Transverse colon (tissue), 4 donors: ENCODE measurements around the gene PGRMC1. TPM values are rescaled to one million over a fixed set of nuclear protein-coding genes. Genes with fewer than 3 reads are reported as not detected.
A peak's percentile ranks its signal among the peaks of the same experiment; 100 is the strongest.

Source experiments
- DNase-seq: peaks from one replicate; pipeline ENCODE4 v3.0.0-alpha.2; 2019
- H3K27ac ChIP-seq, 4 donors: fragments of 200-600 bp; sonication (generic); 2 replicates each; pipeline ENCODE4 v1.5.1; 2016 to 2018; ENCODE audit warnings: inconsistent platforms in 4 of 4
- H3K27me3 ChIP-seq: fragments of 200-600 bp; sonication (generic); 2 replicates; pipeline ENCODE4 v1.5.1; 2017; ENCODE audit warnings: inconsistent platforms
- H3K36me3 ChIP-seq, 4 donors: fragments of 200-600 bp; sonication (generic); 2 replicates each; pipeline ENCODE4 v1.5.1; 2017 to 2019; ENCODE audit warnings: inconsistent platforms in 4 of 4
- H3K4me1 ChIP-seq, 4 donors: fragments of 200-600 bp; sonication (generic); 2 replicates each; pipeline ENCODE4 v1.5.1; 2017 to 2020; ENCODE audit warnings: inconsistent platforms in 4 of 4
- H3K4me3 ChIP-seq, 4 donors: fragments of 200-600 bp; sonication (generic); 1 replicate in 1 of 4; 2 replicates in 3 of 4; pipeline versions ENCODE4 v1.5.1 to v1.6.1; 2017 to 2019; ENCODE audit warnings: inconsistent platforms in 4 of 4
- H3K9me3 ChIP-seq, 2 donors: fragments of 200-600 bp; sonication (generic); 2 replicates each; pipeline ENCODE4 v1.5.1; 2017 to 2019; ENCODE audit warnings: inconsistent platforms in 2 of 2
- EP300 ChIP-seq: sonication (generic); formaldehyde crosslinking; IDR thresholded peaks from one replicate; pipeline ENCODE4 v1.6.1; 2017; ENCODE audit warnings: antibody characterized with exemption, low read depth
- POLR2A ChIP-seq: fragments of 450-650 bp; IDR thresholded peaks from one replicate; pipeline ENCODE4 v1.6.1; 2016; ENCODE audit warnings: antibody characterized with exemption, mild to moderate bottlenecking, moderate library complexity
- POLR2AphosphoS5 ChIP-seq, 3 donors: sonication (generic); formaldehyde crosslinking; IDR thresholded peaks; one replicate each; pipeline ENCODE4 v1.6.1; 2016; ENCODE audit warnings: antibody characterized with exemption in 3 of 3
- WGBS, 2 donors: methylation state at CpG; one replicate each; pipeline ENCODE4 v1.1.5; 2018; ENCODE audit warnings: low coverage in 1 of 2; 5-methylcytosine and 5-hydroxymethylcytosine counted together
- in situ Hi-C, 4 donors: fragments of 200-750 bp; cut with MboI; loops; one replicate each; pipeline versions ENCODE4 v1.15.0 to v1.15.1; 2017; ENCODE audit warnings: low sequenced_read_pairs in 3 of 4, low pct_ligation_motif_present in 1 of 4, low pct_unique_long_range_greater_than_20kb in 1 of 4
- intact Hi-C: fragments of 100-400 bp; cut with DNase I; formaldehyde crosslinking; loops from one replicate; pipeline ENCODE4 v1.15.1; 2023; ENCODE audit warnings: low total_unique reads
- total RNA-seq, 4 donors: library from RNA; depleted of rRNA; stranded (reverse); fragments of >200 nt; gene quantifications; one replicate each; pipeline ENCODE4 v1.1.0, GENCODE V29; 2016
- TF ChIP-seq, protein P1 (sequence below), 5 experiments: fragments of 200-600 bp in 3 of 5; fragments of 450-650 bp in 2 of 5; sonication (generic) in 3 of 5; IDR thresholded peaks; 1 replicate in 2 of 5; 2 replicates in 3 of 5; pipeline ENCODE4 v1.5.1; 2016 to 2017; ENCODE audit warnings: antibody characterized with exemption in 5 of 5, inconsistent platforms in 3 of 5, mild to moderate bottlenecking in 2 of 5, moderate library complexity in 1 of 5

The PGRMC1 gene
- total RNA-seq, 4 donors from 2014 or later: 96.7 to 213 (median 136) TPM

DNA sequence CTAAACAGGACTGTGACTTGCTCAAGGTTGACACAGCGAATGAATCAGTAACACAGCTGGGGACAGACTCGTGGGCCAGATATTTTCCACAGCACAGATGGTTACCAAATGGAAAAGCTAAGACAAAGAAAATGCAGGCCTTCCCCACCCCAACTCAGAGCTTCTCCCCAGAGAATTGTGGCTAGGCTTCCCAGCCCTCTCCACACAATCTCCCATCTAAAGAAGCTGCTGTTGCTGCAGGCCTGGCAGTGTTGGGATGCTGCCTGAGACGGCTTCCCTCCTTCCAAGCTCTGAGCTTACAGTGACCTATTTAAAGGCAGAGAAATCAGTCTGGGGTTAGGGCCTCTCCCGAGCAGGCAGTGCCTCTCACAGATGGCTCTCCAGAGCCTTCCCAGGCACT is 46.5 kb upstream of the PGRMC1 start:
- Histone ChIP-seq H3K4me1 (no peaks in the 10 kb centered on the region), H3K4me3 (no peak overlapping the region), H3K36me3 (no peaks in the 10 kb centered on the region), H3K27me3 (no peaks in the 10 kb centered on the region), H3K9me3 (no peaks in the 10 kb centered on the region), H3K27ac (peak overlapping the region in 2 of 4 donors; percentile 35 to 47)
- intact Hi-C loops: no loop called here
- in situ Hi-C loops: no loop called here
- no peak for TF ChIP-seq EP300
- no peak for TF ChIP-seq POLR2A
- no peak for TF ChIP-seq POLR2AphosphoS5 (IDR thresholded peaks at IDR 0.05)
- TF ChIP-seq, protein P1, sequence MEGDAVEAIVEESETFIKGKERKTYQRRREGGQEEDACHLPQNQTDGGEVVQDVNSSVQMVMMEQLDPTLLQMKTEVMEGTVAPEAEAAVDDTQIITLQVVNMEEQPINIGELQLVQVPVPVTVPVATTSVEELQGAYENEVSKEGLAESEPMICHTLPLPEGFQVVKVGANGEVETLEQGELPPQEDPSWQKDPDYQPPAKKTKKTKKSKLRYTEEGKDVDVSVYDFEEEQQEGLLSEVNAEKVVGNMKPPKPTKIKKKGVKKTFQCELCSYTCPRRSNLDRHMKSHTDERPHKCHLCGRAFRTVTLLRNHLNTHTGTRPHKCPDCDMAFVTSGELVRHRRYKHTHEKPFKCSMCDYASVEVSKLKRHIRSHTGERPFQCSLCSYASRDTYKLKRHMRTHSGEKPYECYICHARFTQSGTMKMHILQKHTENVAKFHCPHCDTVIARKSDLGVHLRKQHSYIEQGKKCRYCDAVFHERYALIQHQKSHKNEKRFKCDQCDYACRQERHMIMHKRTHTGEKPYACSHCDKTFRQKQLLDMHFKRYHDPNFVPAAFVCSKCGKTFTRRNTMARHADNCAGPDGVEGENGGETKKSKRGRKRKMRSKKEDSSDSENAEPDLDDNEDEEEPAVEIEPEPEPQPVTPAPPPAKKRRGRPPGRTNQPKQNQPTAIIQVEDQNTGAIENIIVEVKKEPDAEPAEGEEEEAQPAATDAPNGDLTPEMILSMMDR (IDR thresholded peaks at IDR 0.05): no peak
- 60% methylated on average over 4 of the region's 4 CpGs; no CpG with 5 or more reads in 1 of the 2 donors for WGBS, 2 donors
- no peak for DNase-seq

DNA sequence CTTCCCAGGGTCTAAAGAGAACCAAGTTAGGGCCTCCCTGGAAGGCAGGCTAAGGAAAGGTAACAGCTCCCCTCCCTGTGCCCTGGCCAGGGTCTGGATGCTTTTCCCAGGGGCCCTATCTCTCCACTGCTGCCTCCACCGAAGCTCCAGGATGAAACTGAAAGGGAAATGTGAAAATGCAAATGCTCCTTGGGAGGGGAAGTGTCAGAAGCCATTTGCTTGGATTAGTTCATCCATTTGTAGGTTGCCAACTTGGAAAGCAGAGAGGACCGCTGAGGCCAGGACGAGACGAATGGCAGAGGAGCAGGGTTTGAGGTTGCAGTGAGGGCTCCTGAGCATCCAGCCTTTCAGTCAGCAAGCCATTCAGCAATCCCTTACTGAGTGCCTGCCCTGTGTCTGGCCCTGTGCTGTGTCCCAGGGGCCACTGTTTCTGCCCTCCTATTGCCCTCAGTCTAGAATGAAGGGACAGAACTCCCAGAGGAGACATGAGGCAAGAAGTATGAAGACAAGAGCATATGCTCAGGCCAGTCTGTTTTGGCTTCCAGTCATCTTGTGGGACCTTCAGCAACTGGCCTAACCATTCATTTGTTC is 45.9 kb upstream of the PGRMC1 start:
- DNase-seq: no peak
- H3K4me3 ChIP-seq: no peak overlapping the region
- H3K4me1 ChIP-seq: no peaks in the 10 kb centered on the region
- H3K27me3 ChIP-seq: no peaks in the 10 kb centered on the region
- H3K9me3 ChIP-seq: no peaks in the 10 kb centered on the region
- intact Hi-C loops (no loop called here), in situ Hi-C loops (no loop called here)
- WGBS, 2 donors: 72% methylated on average over 4 of the region's 4 CpGs; no CpG with 5 or more reads in 1 of the 2 donors
- no peaks in the 10 kb centered on the region for H3K36me3 ChIP-seq
- no peak for TF ChIP-seq POLR2A
- no peak for TF ChIP-seq POLR2AphosphoS5 (IDR thresholded peaks at IDR 0.05)
- TF ChIP-seq, protein P1 (IDR thresholded peaks at IDR 0.05): no peak
- TF ChIP-seq EP300: no peak
- H3K27ac ChIP-seq: peak overlapping the region in 2 of 4 donors; percentile 35 to 47

DNA sequence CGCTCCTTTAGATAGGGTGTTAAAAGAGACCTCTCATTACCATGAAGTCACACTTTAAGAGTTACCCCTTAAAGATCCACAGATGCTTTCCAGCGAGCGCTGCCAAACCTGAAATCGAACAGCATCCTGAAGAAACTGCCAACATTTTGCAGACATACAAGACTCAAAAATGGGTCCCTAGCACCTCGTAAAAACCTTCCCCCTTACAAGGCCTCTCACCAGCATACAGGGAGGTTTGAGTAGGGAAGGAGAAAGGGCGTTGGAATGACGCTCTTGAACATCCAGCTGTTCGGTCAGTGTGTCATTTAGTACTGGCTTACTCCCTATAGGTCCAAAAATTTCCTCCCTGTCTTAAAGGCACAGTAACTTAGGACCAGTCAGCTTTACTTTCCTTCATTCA is 45.3 kb upstream of the PGRMC1 start:
- Histone ChIP-seq H3K27ac (no peak overlapping the region), H3K4me1 (no peaks in the 10 kb centered on the region), H3K27me3 (no peaks in the 10 kb centered on the region), H3K36me3 (no peaks in the 10 kb centered on the region), H3K9me3 (no peaks in the 10 kb centered on the region), H3K4me3 (no peak overlapping the region)
- in situ Hi-C loops (no loop called here), intact Hi-C loops (no loop called here)
- TF ChIP-seq, protein P1 (IDR thresholded peaks at IDR 0.05): no peak
- TF ChIP-seq POLR2A: no peak
- no peak for TF ChIP-seq POLR2AphosphoS5 (IDR thresholded peaks at IDR 0.05)
- TF ChIP-seq EP300: no peak
- DNase-seq: no peak
- 64% methylated on average over 8 of the region's 8 CpGs; no CpG with 5 or more reads in 1 of the 2 donors for WGBS, 2 donors

DNA sequence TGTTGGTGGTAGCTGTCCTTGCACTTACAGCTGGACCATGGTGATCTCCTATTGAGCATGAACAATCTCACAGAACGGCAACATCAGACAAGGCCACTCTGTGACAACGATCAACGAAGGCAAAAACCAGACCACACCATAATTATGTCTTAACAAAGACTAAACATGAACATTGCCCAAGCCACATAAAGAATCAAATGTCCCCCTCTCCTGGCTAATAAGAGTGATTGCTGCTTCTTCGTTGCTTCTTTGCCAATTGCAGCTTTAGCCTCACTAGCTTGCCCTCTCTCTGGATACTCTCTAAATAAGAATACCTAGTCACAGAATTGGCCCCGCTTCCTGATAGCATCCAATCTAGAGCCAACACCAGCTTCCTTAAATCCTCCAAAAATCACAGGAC is 41.5 kb upstream of the PGRMC1 start:
- intact Hi-C loops (no loop called here), in situ Hi-C loops (no loop called here)
- DNase-seq: no peak
- Histone ChIP-seq H3K9me3 (no peaks in the 10 kb centered on the region), H3K4me1 (no peaks in the 10 kb centered on the region), H3K36me3 (no peaks in the 10 kb centered on the region), H3K4me3 (no peak overlapping the region), H3K27ac (no peak overlapping the region), H3K27me3 (no peaks in the 10 kb centered on the region)
- TF ChIP-seq POLR2A (no peak), EP300 (no peak), POLR2AphosphoS5 (IDR thresholded peaks at IDR 0.05) (no peak)
- TF ChIP-seq, protein P1 (IDR thresholded peaks at IDR 0.05): no peak
- 50 to 75% methylated on average over 1 to 5 of the region's 5 CpGs for WGBS, 2 donors
